Colonic mucosa (tissue), 4 donors: ENCODE measurements around the gene IQSEC1. TPM values are rescaled to one million over a fixed set of nuclear protein-coding genes. Genes with fewer than 3 reads are reported as not detected.

ENCODE experiments used
- DNase-seq: peaks from one replicate; pipeline ENCODE4 v3.0.0-alpha.2; 2020
- H3K27ac ChIP-seq: fragments of 200-600 bp; one replicate; pipeline ENCODE4 v1.8.0; 2021
- H3K27me3 ChIP-seq: fragments of 200-600 bp; one replicate; pipeline ENCODE4 v1.8.0; 2021
- H3K36me3 ChIP-seq: fragments of 200-600 bp; one replicate; pipeline ENCODE4 v1.8.0; 2021
- H3K4me1 ChIP-seq: fragments of 200-600 bp; one replicate; pipeline ENCODE4 v1.8.0; 2021; ENCODE audit warnings: mild to moderate bottlenecking
- H3K4me3 ChIP-seq: fragments of 200-600 bp; one replicate; pipeline ENCODE4 v1.8.0; 2021
- H3K9ac ChIP-seq, 2 donors: one replicate each; pipeline ENCODE4 v1.7.0; 2013; ENCODE audit warnings: control low read depth in 2 of 2, low read depth in 2 of 2, low read length in 2 of 2
- H3K9me3 ChIP-seq: fragments of 200-600 bp; one replicate; pipeline ENCODE4 v1.8.0; 2021
- CTCF ChIP-seq: fragments of 200-600 bp; IDR thresholded peaks from one replicate; pipeline ENCODE4 v1.8.0; 2022; ENCODE audit warnings: antibody characterized with exemption, mild to moderate bottlenecking
- intact Hi-C: fragments of 100-400 bp; cut with DNase I; formaldehyde crosslinking; loops from one replicate; pipeline ENCODE4 v1.14.1; 2022
- total RNA-seq, 2 donors: library from RNA; stranded (reverse); fragmentation: NEBNext Ultra II Directional in 1 of 2; extraction: Animal tissue kit (Norgen Biotek cat#: 25700) in 1 of 2; gene quantifications; one replicate each; pipeline ENCODE4 v1.2.1, GENCODE V29; 2021
- donor health status: healthy.
- donor health status: DM: no; HTN: no; CAD: no.
- donor health status: DM: no; HTN: no; CAD: no.

IQSEC1 gene
- total RNA-seq, 2 donors from 2014 or later: 14.8 to 19.2 TPM

GRCh38 chr3:12983319-12983718 lies 89.9 kb downstream of the IQSEC1 start:
- no peaks in the 10 kb centered on the region for H3K4me1 ChIP-seq
- H3K27me3 ChIP-seq: no peaks in the 10 kb centered on the region
- H3K27ac ChIP-seq: no peak overlapping the region
- H3K9ac ChIP-seq: no peak overlapping the region
- no peaks in the 10 kb centered on the region for H3K9me3 ChIP-seq
- no peaks in the 10 kb centered on the region for H3K36me3 ChIP-seq
- DNase-seq: no peak
- no peak overlapping the region for H3K4me3 ChIP-seq
- TF ChIP-seq CTCF: no peak
- intact Hi-C loops: loop anchor here (10.0 kb wide), 1 partner anchor 89 kb away; no protein-coding TSS in a partner anchor

GRCh38 chr3:12982619-12983101 lies 90.6 kb downstream of the IQSEC1 start:
- Histone ChIP-seq H3K9me3 (no peaks in the 10 kb centered on the region), H3K4me1 (no peaks in the 10 kb centered on the region), H3K9ac (no peak overlapping the region), H3K4me3 (no peak overlapping the region), H3K27me3 (no peaks in the 10 kb centered on the region), H3K27ac (no peak overlapping the region), H3K36me3 (no peaks in the 10 kb centered on the region)
- intact Hi-C loops: loop anchor here (10.0 kb wide), 1 partner anchor 88 kb away; no protein-coding TSS in a partner anchor
- no peak for DNase-seq
- no peak for TF ChIP-seq CTCF

GRCh38 chr3:12981306-12982275 lies 91.6 kb downstream of the IQSEC1 start:
- no peak for TF ChIP-seq CTCF

GRCh38 chr3:12980596-12981290 lies 92.5 kb downstream of the IQSEC1 start:
- no peak overlapping the region for H3K4me3 ChIP-seq
- DNase-seq: no peak
- TF ChIP-seq CTCF: no peak
- H3K9me3 ChIP-seq: no peaks in the 10 kb centered on the region
- intact Hi-C loops: loop anchor here (10.0 kb wide), 1 partner anchor 86 kb away; no protein-coding TSS in a partner anchor
- no peaks in the 10 kb centered on the region for H3K4me1 ChIP-seq
- H3K9ac ChIP-seq: no peak overlapping the region
- no peaks in the 10 kb centered on the region for H3K36me3 ChIP-seq
- no peak overlapping the region for H3K27ac ChIP-seq
- no peaks in the 10 kb centered on the region for H3K27me3 ChIP-seq

More at GRCh38 chr3:12981306-12982275, 91.6 kb downstream of the IQSEC1 start:
- Histone ChIP-seq H3K27me3 (no peaks in the 10 kb centered on the region), H3K9ac (no peak overlapping the region), H3K4me1 (no peaks in the 10 kb centered on the region), H3K27ac (no peak overlapping the region), H3K4me3 (no peak overlapping the region), H3K9me3 (no peaks in the 10 kb centered on the region), H3K36me3 (no peaks in the 10 kb centered on the region)
- intact Hi-C loops: loop anchor here (10.0 kb wide), 1 partner anchor 87 kb away; no protein-coding TSS in a partner anchor
- DNase-seq: no peak

- Histone ChIP-seq H3K9me3 (no peaks in the 10 kb centered on the region), H3K9ac (no peak overlapping the region), H3K27me3 (no peaks in the 10 kb centered on the region), H3K4me3 (no peak overlapping the region), H3K27ac (no peak overlapping the region), H3K36me3 (no peaks in the 10 kb centered on the region), H3K4me1 (no peaks in the 10 kb centered on the region)
- intact Hi-C loops: loop anchor here (10.0 kb wide), 1 partner anchor 85 kb away; no protein-coding TSS in a partner anchor
- TF ChIP-seq CTCF: no peak
- no peak for DNase-seq
Observed at GRCh38 chr3:12979947-12980487, 93.2 kb downstream of the IQSEC1 start.
